GM19438 (cell line): ENCODE results near the gene DUSP7.

Source experiments
- ATAC-seq: cut with Tn5 transposase; IDR thresholded peaks from one replicate; pipeline ENCODE4 v1.9.1; 2021; ENCODE audit warnings: low read depth; ENCODE audit not compliant: unreplicated experiment

The DUSP7 gene

GRCh38 chr3:52013802-52014598 is 42.4 kb downstream of the DUSP7 start:
- ATAC-seq = no peak

- no peak for ATAC-seq
Measured at GRCh38 chr3:52012699-52013098, 43.7 kb downstream of the DUSP7 start.

GRCh38 chr3:52010431-52010830 is 45.9 kb downstream of the DUSP7 start:
- ATAC-seq = no peak

- ATAC-seq = no peak
Measured at GRCh38 chr3:52007291-52007690, 49.1 kb downstream of the DUSP7 start.

GRCh38 chr3:52006820-52007133 is 49.6 kb downstream of the DUSP7 start:
- no peak for ATAC-seq

GRCh38 chr3:52006017-52006819 is 50.2 kb downstream of the DUSP7 start:
- no peak for ATAC-seq

- ATAC-seq = no peak
Measured at GRCh38 chr3:52005571-52005986, 50.8 kb downstream of the DUSP7 start.

GRCh38 chr3:52004906-52005395 is 51.4 kb downstream of the DUSP7 start:
- ATAC-seq = no peak

GRCh38 chr3:52004163-52004787 is 52.1 kb downstream of the DUSP7 start:
- no peak for ATAC-seq

- no peak for ATAC-seq
Measured at GRCh38 chr3:52002748-52003147, 53.6 kb downstream of the DUSP7 start.

GRCh38 chr3:52001443-52001974 is 54.9 kb downstream of the DUSP7 start:
- no peak for ATAC-seq

- ATAC-seq = no peak
Measured at GRCh38 chr3:51999846-52000245, 56.5 kb downstream of the DUSP7 start.
